Measurements from ENCODE around the gene TADA2B. TPM values are rescaled to one million over a fixed set of nuclear protein-coding genes. Genes with fewer than 3 reads are reported as not detected.
"Not testable (repeated sequence)": the region's sequence is repeated elsewhere in the genome, so short reads cannot be mapped to it uniquely, and the experiment has no call there.

The TADA2B gene
- total RNA-seq, 1 experiment from 2014 or later, result 14.5 TPM

GRCh38 chr4:7078025-7078424, 34.9 kb downstream of the TADA2B start:
- DNase-seq (ENCODE audit: low read depth), result no peak

- DNase-seq (ENCODE audit: low read depth), result not testable (repeated sequence)
These were observed 36.3 kb downstream of the TADA2B start for GRCh38 chr4:7079483-7079882.

GRCh38 chr4:7079909-7080308, 36.7 kb downstream of the TADA2B start:
- DNase-seq (ENCODE audit: low read depth), result not testable (repeated sequence)

GRCh38 chr4:7083597-7084563, 40.7 kb downstream of the TADA2B start:
- no peak for DNase-seq (ENCODE audit: low read depth)

- DNase-seq (ENCODE audit: low read depth), result not testable (repeated sequence)
These were observed 41.4 kb downstream of the TADA2B start for GRCh38 chr4:7084564-7084961.

- DNase-seq (ENCODE audit: low read depth), result no peak
These were observed 43.2 kb downstream of the TADA2B start for GRCh38 chr4:7086384-7086783.

GRCh38 chr4:7087036-7087435, 43.9 kb downstream of the TADA2B start:
- no peak for DNase-seq (ENCODE audit: low read depth)

- no peak for DNase-seq (ENCODE audit: low read depth)
These were observed 46.2 kb downstream of the TADA2B start for GRCh38 chr4:7089213-7089986.

- no peak for DNase-seq (ENCODE audit: low read depth)
These were observed 48.9 kb downstream of the TADA2B start for GRCh38 chr4:7092026-7092425.

- DNase-seq (ENCODE audit: low read depth), result no peak
These were observed 51.7 kb downstream of the TADA2B start for GRCh38 chr4:7094916-7095315.

- DNase-seq (ENCODE audit: low read depth), result no peak
These were observed 52.5 kb downstream of the TADA2B start for GRCh38 chr4:7095611-7096155.

- DNase-seq (ENCODE audit: low read depth), result no peak
These were observed 53.1 kb downstream of the TADA2B start for GRCh38 chr4:7096236-7096635.

GRCh38 chr4:7101692-7102515, 58.7 kb downstream of the TADA2B start:
- DNase-seq (ENCODE audit: low read depth), result peak; percentile 71

- DNase-seq (ENCODE audit: low read depth), result not testable (repeated sequence)
These were observed 59.3 kb downstream of the TADA2B start for GRCh38 chr4:7102516-7102909.

- peak; percentile 71 for DNase-seq (ENCODE audit: low read depth)
These were observed 59.9 kb downstream of the TADA2B start for GRCh38 chr4:7103031-7103606.

- DNase-seq (ENCODE audit: low read depth), result no peak
These were observed 60.6 kb downstream of the TADA2B start for GRCh38 chr4:7103607-7104365.

GRCh38 chr4:7104366-7105031, 61.3 kb downstream of the TADA2B start:
- no peak for DNase-seq (ENCODE audit: low read depth)

- no peak for DNase-seq (ENCODE audit: low read depth)
These were observed 62.1 kb downstream of the TADA2B start for GRCh38 chr4:7105276-7105675.

- no peak for DNase-seq (ENCODE audit: low read depth)
These were observed 64.2 kb downstream of the TADA2B start for GRCh38 chr4:7107166-7107905.

Measured in LHCN-M2 (cell line).